HG03575 (cell line): Measurements from ENCODE around the gene POLK.

Source experiments
- ATAC-seq: cut with Tn5 transposase; IDR thresholded peaks from one replicate; pipeline ENCODE4 v1.9.1; 2021; ENCODE audit not compliant: unreplicated experiment, insufficient number of reproducible peaks, low FRiP score; ENCODE audit errors: extremely low read depth

Gene POLK

DNA sequence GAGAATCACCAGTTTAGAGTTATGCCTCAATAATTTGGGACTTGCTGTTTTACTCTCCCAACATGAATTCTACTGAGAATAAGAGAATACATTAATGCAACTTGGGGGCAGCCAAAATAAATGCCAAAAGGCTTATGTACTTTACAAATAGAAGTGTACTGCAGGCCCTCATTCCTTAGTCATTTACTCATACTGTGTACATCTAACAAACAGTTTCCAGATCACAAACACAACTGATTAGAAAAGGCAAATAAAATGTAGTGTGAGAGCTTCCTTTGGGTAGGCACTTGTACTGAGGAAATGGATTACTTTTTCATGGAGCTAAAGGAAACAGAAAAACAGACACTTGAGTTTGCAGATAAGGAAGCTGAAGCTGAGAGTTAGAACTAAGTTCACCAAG, 112.2 kb downstream of the POLK start:
- ATAC-seq, result no peak

DNA sequence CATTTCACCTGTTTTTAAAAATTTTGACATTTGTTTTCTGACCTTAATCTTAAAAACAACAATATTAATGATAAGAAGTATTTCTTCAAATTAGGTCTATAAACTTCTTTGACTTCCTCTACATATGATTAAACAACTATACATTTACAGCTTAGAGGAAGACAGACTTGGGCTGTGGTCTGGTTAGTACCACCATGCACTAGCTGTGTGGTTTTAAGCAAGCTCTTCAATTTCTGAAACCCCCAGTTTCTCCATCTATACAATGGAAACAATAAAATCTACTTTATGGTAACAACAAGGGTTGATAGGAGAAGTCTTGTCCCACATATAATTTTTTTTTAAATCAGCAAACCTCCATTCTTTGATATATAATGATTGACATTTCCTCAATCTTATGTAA, 115.3 kb downstream of the POLK start:
- no peak for ATAC-seq

DNA sequence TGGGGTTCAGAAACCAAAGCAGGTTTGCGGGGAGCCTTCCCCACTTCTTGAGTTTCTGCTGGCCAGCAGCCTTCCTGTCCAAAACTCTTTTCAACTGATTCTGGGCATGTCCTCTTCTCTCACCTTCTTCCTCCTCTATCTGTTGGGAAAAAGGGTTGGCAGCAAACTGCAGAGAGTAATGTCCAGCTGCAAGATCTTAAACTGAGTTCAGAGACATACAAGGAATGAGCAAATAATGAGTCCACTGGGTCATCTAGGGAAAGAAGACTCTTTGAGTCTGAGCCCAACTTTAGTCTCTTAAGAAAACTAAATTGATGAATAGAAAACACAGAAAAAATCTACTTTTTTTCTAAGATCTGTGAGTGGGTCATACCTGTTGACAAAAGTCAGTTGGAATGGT, 116.1 kb downstream of the POLK start:
- no peak for ATAC-seq

DNA sequence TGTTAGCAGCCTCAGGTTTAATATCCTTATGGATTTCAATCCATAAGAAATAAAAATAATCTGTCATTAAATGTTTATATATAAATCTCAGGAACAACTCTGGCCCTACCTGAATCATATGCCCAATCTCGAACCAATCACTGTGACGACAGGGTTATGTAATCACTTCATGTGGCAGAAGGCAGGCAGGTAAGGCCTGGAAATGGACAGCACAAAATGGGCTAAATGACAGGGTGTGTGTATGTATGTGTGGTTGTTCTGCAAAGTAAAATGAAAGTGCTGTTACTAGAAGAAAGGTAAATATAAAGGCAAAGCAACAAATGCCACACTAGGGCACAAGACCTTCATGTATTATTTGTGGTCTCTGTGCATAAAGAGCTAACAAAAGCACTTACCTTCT, 119.2 kb downstream of the POLK start:
- no peak for ATAC-seq

DNA sequence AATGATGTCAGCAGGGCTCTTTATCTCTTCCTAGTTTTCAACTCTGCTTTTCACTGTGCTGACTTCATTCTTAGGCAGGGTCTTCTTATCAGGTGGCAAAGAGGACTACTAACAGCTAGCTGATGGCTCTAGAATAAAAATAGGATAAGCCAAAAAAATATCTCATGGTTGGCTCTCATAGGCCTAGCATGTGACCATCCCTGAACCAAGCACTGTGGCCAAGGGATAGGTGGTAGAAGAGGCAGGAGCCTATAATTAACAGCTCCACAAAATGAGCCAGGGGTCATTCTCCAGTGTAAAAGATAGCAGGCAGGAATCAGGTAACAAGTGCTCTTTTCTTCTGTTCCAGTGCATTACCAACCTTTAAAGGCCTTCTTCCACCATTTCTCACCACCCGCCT, 120.6 kb downstream of the POLK start:
- no peak for ATAC-seq

DNA sequence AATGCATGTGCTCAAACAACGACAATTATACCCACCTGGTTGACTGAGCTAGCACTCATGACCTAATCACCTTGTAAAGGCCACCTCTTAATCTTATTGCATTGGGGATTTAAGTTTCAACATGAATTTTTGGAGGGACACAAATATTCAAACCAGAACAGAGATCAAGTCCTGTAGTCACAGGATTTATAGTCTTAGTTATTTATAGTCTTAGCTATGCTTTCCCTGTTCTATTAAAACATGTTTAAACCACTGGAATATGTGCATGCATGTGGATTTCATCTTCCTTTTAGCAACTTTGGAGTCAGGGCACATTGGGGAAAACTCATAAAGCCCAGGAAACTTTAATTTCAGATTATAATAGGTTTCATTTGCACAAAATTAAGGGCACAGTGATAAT, 126.3 kb downstream of the POLK start:
- no peak for ATAC-seq

DNA sequence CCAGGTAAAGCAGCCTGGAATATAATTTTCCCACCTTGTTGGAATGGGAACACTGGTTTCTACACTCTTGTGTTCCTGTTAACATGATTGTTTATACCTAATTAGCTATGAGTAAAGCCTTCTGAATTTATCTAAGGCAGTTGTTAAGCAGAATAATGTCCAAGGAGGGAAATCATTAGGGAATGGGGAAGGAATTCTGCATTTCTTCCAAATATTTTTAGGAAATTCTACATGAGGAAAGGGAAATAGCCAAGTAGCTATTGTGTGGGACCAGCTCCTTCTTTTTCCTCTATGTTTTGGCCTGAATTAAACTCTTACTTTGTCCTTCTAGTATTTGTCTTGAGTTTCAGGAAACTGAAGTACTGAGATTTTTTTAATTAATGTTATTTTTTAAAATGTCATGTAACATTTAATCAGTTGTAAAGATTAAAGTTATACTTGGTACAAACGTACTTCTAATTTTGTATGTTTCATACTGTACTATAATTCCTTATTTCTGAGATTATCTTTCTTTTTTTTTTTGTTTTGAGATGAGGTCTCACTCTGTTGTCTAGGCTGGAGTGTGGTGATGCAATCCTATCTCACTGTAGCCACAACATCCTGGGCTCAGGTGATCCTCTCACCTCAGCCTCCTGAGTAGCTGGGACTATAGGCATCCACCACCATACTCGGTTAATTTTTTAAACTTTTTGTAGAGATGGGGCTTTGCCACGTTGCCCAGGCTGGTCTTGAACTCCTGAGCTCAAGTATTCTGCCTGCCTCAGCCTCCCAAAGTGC, 128.0 kb downstream of the POLK start:
- no peak for ATAC-seq

DNA sequence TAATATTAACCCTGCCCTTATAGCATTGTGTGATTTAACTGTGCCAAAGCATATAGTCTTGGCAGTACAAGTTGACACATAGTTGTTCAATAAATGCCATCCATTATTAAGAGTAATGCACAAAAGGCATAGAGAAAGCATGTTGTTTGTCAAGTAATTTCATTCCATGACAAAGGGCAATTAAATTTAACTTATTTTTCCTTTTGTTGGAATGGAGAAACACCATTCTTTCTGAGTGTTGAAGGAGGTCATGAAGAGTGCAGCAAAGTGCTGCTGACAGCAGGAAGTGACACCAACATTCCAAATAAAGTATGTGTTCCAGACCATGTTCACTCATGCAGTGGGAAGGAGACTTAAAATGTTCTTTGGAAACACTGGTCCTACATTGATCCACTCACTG, 128.7 kb downstream of the POLK start:
- ATAC-seq, result no peak

DNA sequence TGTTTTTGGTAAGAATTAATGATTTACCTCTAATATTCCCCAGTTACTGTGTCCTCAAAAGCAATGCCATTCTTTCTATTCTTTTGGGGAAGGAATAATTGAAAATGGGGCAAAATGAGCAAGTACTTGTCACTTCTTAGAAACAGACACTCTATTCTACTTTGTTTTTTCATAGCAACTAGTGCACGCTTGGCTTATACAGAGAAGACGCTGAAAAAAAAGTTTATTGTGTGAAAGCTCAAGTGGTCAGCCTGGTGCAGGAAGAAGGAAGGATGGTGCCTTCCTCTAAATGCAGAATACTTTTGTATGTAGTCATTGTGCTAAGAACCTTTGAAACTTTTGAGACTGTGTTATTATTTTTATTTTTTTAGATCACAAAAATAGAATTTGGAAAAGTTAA, 129.1 kb downstream of the POLK start:
- no peak for ATAC-seq

DNA sequence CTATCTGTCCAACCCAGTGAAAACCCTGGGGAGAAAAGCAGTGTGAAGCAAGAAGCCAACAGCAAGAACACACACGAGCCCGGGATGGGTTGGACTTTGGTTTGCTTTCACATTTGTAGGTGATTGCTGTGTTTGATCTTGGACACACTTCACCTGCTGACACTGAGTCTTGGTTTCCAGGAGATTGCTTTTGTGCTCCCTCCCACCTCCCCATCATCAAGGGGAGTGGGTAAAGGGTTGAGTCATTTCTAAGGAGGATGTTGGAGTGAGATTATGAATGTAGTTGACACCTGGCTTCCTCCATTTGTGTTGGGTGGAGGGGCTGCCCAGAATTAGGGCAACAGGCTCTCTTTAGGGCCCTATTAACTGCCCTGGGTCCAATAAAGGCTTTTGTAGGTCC, 137.0 kb downstream of the POLK start:
- no peak for ATAC-seq
